GM21576 (cell line): ENCODE measurements around the gene LSM7.

Experiments
- ATAC-seq: cut with Tn5 transposase; IDR thresholded peaks from one replicate; pipeline ENCODE4 v1.9.1; 2021; ENCODE audit warnings: mild to moderate bottlenecking, moderate library complexity; ENCODE audit not compliant: unreplicated experiment

Gene LSM7

GRCh38 chr19:2325281-2326046 is 2.9 kb downstream of the LSM7 start:
- no peak for ATAC-seq

DNA sequence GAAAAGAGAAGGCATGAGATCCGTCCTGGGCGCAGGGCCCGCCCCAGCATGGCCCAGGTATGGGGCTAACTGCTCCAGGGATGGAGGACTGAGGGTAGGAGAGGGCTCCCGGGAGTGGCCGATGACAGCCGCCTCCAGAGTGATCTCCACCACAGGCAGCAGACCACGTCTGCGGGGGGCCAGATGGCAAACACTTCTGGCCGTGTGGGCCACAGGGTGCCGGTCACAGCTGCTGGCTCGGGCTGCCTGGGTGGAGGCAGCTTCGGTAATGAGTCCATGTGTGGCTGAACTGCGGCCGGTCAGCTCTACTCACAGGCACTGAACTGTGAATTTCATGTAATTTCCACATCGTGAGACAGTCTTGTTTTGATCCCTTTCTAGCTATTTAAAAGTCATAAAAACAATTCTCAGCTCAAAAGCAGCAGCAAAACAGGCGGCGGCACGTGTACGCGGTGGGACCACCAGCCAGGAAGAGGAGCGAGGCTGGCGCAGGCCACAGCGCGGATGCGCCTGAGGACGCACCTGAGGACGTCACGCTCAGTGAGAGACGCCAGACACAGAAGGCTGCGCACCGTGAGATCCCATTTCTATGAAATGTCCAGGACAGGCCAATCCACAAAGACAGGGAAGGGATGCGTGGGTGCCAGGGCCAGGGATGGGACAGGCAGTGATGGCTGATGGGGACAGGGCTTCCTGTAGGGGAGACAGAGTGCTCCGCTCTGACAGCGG is 4.0 kb downstream of the LSM7 start:
- ATAC-seq: no peak

GRCh38 chr19:2323707-2324106 is 4.7 kb downstream of the LSM7 start:
- ATAC-seq: no peak

DNA sequence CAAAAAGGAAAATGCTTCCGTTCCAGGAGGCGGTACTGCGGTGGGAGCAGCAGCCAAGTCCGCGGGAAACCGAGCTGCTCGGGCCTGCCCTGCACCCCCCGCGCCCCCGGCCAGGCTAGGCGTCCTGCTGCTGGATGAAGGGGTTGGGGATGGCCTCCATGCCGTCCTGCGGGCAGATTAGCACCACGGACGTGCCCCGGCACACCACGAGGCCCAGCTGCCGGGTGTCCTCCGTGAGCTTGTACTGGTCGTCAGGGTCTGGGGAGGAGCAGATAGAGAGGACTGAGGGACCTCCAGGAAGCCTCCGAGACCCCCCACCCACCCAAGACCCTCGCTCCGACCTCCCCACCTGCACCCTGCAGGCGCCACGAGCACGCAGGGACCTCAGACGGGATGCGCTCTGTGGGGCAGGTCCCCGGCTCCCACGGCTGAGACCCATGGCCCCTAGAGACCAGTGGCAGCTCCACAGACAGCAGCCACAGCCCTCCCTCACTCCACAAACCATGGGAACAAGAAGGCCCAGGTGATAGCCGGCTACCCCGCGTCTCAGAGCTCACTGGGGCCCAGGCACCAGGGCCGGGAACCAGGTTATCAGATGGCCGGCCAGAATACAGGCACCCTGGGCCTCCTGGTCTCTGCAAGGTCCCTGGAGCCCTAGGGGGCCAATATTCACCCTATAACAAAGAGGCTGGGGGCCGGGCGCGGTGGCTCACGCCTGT is 6.7 kb downstream of the LSM7 start:
- ATAC-seq: no peak

- no peak for ATAC-seq
Observed at GRCh38 chr19:2320939-2321338, 7.4 kb downstream of the LSM7 start.

- ATAC-seq: no peak
Observed at GRCh38 chr19:2320049-2320448, 8.3 kb downstream of the LSM7 start.

GRCh38 chr19:2319551-2319950 is 8.8 kb downstream of the LSM7 start:
- no peak for ATAC-seq

DNA sequence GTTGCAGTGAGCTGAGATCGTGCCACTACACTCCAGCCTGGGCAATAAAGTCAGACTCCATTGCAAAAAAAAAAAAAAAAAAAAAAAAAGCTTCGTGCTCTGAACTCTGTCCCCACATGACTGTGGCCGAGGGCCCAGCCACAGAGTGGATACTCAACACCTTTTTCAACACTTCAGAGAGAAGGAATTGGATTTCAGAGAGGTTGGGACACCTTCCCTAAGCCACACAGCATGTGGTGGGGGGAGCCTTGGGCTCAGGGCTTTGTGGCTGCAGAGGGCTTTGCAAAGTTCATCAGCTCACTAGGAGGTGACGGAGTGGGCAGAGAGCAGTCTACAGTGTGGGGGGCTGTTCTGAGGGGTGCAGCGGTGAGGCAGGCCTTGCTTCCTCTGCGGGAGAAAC is 9.5 kb downstream of the LSM7 start:
- no peak for ATAC-seq

DNA sequence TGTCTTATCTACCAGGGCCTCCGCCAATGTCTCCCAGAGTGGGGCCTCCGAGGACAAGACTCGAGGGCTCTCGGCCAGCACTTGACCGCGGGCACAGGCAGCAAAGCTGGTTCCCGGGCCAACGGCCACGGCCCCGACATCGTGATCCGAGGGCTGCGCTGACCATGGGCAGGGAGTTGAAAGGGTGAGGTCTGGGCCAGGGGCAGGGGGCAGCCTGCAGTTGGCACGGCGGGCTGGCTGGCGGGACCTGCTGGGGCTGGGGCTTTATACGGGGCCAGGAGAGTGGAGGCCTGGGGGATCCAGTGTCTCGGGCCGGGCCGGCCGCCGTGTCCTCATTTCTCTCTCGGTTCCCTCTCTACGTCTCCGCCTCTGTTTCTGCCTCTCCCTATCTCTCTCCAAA is 10.6 kb downstream of the LSM7 start:
- no peak for ATAC-seq

GRCh38 chr19:2317300-2317699 is 11.1 kb downstream of the LSM7 start:
- ATAC-seq: no peak

DNA sequence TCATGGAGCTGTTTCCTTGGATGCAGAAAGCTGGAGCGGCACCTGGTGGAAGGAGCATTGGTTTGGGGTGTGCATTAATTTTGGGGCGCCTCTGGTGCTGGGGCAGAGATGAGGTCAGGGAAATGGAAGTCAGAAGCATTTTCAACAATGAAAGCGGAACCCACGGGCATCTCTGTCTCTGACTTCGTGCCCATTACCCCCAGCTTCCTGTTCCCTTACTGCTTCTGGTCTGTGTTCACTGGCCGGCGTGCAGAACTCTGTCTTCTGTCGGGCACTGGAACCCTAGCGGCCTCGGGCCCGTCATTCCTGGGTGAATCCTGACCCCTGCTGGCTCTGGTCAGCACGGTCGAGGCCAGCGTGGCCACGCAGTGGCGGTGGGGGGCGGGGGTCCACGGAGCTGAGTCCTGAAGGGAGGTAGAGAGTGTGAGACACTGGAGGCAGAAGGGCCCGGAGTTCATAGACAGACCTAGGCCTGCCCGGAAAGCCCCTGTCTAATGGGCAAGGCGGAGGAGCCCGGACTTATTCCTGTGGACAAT is 12.5 kb downstream of the LSM7 start:
- ATAC-seq: no peak

- ATAC-seq: no peak
Observed at GRCh38 chr19:2315121-2315817, 13.1 kb downstream of the LSM7 start.

DNA sequence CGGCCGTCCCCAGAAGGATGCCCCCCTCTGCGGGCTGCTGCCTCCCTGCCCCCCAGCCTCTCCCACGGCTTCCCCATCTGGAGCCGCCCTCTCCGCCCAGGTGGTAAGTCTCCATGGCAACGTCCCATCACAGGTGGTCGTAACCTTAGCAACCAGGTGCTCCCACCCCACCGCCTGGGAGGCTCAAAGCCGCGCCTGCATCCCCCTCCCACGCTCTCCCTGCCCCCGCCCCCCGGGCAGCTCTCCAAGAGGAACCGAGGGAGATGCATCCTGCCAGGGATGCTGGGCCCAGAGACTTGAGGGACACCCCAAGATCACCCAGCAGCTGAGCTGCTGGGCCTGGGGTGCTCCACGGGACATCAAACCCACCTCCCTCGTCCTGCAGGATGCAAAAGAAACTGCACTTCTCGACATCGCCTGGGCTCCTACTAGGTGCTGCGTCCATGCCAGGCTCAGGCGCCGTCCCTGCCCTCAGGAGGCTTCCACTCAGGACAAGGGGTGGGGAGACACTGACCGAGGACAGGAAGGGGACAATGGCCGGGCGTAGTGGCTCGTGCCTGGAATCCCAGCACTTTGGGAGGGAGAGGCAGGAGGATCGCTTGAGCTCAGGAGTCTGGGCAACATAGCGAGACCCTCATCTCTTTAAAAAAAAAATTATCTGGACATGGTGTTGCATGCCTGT is 15.4 kb downstream of the LSM7 start:
- no peak for ATAC-seq

- no peak for ATAC-seq
Observed at GRCh38 chr19:2311093-2311492, 17.3 kb downstream of the LSM7 start.

DNA sequence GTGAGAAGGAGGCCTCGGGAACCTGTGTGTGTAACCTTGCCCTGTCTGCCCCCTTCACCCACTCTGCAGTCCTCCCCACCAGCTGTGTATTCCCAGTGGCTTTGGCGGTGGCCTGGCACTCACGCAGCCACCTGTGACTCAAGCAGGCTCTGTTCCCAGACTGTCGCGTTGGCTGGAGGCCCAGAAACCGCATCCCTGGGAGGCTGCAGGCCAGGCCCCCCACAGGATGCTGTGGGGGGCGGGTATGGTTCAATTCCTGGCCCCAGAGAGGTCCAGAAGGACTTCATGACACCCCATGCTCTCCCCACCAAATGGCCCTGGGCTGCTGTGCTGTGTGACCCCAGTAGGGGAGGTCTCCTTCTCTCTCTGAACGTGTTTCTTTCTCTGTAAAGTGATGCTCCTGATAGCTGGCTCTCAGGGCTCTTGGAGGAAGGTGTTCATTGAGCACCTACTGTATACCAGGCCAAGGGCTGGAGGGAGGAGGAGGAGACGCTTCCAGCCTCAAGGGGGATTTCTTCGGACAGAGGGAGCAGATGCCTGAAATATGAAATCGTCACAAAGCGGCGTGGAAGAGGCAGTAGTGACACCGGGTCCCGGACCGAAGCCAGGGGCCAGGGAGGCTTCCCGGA is 18.5 kb downstream of the LSM7 start:
- ATAC-seq: no peak

GRCh38 chr19:2308114-2308556 is 20.3 kb downstream of the LSM7 start, which contains the start of gene LINGO3:
Gene LINGO3, minus strand, starts transcription at chr19:2308154. Its CDS starts 16,378 bp downstream, at chr19:2291776.
- no peak for ATAC-seq

DNA sequence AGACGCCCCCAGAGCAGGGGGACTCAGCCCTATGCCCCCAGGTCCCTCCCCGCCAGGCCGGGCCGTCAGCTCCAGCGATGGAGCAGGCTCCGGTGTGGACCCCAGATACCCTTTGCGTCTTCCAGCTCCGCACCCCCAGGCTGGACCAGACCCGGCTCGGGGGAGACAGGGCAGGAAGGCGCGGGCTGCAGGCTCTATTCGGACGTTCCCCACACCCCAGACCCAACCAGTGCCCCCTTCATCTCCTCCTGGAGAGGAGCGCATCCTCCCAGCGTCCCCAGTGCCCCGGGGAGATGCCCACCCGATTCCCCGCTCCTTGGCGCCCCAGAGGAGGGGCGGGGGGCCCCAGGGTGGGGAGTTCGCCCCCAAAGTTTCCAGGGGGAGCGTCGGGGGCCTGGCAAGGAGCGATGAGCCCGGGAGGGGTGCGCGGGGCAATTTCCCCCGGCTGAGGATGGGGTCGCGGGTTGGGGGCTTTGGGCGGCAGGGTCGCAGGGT is 20.8 kb downstream of the LSM7 start:
- ATAC-seq: no peak

GRCh38 chr19:2306971-2307370 is 21.4 kb downstream of the LSM7 start:
- no peak for ATAC-seq

DNA sequence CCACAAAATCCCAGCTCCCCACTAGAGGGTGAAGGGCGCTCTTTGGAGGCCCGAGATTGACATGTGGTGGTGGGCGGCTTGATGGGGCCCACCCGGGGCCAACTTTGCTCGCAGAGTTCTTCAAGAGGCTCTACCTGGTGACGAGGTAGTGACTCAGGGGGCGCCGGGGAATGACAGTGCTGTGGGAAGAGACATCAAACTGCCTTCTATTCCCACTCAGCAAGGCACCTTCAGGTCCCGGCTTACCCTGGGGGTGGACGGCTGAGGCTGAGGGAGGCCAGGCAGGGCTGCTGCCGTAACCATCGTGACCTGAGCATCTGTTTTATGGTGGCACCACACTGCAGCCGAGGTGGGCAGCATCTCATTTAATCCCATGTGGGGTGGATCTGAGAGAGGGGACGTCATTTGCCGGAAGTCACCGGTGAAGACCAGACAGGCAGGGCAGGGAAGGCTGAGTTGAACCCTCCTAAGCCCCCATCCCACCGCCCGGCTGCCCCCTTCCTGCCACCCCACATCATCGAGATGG is 22.0 kb downstream of the LSM7 start:
- ATAC-seq: no peak
